Kidney glomerular epithelial cell (primary cell): ENCODE results near the gene PBX4.

Experiments used
- DNase-seq: peaks from one replicate; lab custom pipeline; 2025; lab: John Stamatoyannopoulos, UW

PBX4 gene

GRCh38 chr19:19540064-19540714 lies 78.3 kb downstream of the PBX4 start:
- DNase-seq: no peak

- no peak for DNase-seq
Observed at GRCh38 chr19:19539698-19540063, 78.8 kb downstream of the PBX4 start.

DNA sequence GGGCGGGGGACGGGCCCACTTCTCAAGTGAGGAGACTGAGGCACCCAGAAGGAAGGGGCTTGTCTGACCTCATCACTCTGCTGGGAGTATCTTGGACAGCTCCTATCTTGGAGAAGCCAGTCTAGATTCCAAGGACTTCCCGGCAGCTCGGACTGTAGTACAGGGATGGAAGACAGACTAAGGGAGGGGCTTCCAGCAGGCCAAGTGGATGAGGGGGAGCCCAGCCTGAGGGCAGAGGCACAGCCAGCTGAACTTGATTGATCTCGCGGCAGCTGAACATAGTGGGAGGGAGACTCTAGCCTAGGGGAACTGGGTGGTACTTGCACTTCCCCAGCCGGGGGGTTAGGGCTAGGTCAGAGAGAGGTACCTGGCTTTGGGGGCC lies 79.7 kb downstream of the PBX4 start:
- no peak for DNase-seq

GRCh38 chr19:19538061-19538784 lies 80.3 kb downstream of the PBX4 start, which contains the start of gene CILP2:
Gene CILP2 (plus strand): TSS chr19:19538265. CDS start chr19:19538350, 85 bp downstream.
- DNase-seq: no peak

GRCh38 chr19:19537075-19538048 lies 81.1 kb downstream of the PBX4 start:
- DNase-seq: no peak

DNA sequence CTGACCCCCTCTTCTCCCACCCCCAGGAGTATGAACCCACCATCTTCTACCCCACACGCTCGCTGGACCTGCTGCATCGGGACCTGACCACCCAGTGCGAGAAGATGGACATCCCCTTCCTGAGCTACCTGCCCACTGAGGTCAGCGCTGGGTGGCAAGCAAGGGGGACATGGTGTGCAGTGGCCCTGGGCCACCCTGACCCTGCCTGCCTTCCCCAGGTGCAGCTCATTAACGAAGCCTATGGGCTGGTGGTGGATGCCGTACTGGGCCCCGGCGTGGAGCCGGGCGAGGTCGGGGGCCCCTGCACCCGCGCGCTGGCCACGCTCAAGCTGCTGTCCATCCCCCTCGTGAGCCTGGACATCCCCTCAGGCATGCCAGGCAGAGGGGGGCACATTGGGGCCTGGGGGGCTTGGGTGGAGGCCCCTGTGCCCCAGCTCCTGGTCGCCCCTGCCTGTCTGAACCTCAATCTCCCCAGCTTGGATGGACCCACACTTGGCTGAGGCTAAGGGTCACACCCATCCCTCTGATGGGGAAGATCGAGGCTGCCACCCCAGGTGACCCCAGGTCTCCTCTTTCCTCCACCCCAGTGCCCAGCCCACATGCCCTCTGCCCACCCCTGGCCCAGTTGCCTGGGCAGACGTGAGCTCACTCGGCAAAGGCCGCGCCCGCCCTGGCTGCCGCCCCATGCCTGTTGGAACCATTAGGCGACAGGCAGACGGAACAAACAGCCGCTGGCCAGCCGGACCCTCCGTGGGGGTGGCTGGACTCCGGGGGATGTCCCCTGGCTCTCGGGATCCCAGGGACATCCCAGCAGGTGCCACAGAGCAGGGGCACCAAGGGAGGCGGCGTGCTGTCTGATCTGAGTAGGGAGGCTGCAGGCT lies 82.9 kb downstream of the PBX4 start:
- DNase-seq: no peak

DNA sequence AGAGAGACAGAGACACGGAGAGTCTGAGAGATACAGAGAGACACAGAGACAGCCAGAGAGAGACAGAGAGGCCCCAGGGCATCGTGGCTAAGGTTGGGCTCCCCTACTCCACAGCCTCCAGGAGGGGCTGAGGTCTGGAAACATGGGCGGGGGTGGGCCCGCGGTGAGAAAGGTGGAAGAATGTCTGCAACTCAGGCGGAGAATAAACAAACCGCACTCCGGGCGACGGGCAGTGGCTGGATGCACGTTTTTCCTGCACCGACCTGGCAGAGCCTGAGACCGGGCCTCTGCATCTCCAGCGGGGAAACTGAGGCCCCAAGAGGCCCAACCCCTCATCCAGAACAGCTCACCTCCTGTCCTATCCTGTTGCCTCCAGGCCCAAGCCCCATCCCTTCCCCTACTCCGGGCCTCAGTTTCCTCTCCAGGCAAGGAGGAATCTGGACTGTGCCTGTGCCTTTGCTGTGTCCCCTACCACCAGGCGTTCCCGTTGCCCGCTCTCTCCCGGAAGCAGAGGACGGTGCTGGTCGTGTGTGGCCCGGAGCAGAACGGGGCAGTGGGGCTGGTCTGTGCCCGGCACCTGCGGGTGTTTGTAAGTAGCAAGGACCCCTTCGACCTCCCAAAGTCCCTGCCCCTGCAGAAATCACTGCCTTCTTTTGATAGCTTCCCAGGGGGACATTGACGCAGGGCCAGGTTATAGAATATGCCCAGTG lies 83.8 kb downstream of the PBX4 start:
- DNase-seq: no peak

DNA sequence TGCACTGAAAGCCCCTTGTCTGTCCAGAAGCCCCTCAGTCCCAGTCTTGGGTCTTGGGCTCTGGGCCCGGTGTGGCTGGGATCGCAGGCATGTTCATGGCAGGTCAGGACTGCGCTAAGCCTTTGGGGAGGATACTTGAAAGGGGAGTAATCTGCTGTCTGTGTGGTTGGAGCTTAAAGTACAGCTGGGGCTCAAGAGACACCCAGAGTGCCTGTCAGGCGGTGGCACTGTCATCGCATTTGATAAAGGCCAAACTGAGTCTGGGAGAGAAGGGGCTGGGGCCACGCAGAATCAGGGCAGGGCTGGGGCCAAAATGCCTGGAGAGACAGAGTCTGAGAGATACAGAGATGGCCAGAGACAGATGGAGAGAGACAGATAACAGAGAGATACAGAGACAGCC lies 84.6 kb downstream of the PBX4 start:
- DNase-seq: no peak

GRCh38 chr19:19532806-19533701 lies 85.4 kb downstream of the PBX4 start:
- DNase-seq: no peak

GRCh38 chr19:19531951-19532805 lies 86.3 kb downstream of the PBX4 start:
- DNase-seq: no peak

DNA sequence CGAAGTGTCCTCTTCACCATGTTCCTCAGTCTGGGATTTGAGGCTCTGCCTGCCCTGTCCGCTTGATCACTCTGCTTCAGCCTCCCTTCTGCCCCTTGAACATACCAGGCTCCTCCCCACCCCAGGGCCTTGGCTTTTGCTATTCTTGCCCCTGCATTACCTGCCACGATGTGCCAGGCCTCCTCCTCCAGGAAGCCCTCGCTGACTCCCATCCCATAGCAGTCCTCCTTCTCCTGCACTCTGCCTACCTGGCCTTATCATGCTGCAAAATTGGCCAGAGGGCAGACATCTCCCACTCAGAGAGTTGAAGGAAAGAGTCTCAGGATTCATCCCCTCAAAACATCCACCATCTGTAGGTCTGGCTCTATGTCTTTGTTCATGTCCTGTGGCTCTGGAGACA lies 87.6 kb downstream of the PBX4 start:
- DNase-seq: no peak

DNA sequence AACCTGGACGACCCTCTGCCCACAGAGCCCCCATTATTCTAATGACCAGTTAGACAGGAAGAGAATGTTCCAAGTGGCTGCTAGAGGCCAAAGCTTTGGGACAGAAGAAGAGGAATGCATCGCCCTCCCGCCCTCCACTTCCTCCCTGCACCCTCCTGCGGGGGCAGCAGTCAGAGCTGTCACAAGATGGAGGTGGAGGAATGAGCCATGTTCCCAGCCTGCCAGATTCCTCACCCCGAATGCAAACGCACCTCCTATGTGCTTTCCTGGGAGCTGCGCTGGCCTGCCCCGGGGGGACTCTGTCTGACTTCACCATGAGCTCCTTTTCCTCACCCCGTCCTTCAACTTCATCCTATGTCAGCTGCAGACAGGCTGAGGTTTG lies 88.1 kb downstream of the PBX4 start:
- DNase-seq: no peak

DNA sequence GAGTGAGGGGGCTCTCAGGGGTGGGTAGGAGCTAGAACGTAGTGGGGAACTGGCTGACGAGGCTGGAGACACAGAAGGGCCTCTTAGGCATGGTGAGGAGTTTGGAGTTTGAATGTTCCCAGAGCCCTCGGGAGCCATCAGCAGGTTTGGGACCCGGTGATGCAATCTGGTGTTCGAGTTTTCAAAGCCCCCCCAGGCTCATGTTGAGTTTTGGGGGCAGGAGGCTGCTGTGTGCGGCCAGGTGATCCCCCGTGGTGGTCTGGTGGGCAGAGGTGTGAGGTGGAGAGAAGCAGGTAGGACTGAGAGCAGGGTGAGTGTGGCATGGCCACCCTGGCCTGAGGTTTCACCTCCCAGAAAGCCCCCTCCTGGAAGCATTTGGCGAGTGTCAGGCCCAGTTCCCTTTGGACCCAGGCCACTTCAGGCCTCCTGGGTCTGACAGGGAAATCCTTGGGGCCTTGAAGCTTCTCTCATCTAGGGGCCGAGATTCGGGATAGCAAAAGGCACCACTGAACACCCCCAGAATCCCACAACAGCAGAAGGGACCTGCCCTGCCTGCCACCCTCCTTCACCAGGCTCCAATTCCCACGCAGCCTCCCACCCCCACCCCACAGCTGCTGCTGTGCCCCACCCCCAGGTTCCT lies 88.6 kb downstream of the PBX4 start:
- no peak for DNase-seq

- no peak for DNase-seq
Observed at GRCh38 chr19:19528721-19529490, 89.6 kb downstream of the PBX4 start, which contains the start of gene YJEFN3. Gene YJEFN3 (plus strand): TSS chr19:19528911. CDS start chr19:19528933, 22 bp downstream.

DNA sequence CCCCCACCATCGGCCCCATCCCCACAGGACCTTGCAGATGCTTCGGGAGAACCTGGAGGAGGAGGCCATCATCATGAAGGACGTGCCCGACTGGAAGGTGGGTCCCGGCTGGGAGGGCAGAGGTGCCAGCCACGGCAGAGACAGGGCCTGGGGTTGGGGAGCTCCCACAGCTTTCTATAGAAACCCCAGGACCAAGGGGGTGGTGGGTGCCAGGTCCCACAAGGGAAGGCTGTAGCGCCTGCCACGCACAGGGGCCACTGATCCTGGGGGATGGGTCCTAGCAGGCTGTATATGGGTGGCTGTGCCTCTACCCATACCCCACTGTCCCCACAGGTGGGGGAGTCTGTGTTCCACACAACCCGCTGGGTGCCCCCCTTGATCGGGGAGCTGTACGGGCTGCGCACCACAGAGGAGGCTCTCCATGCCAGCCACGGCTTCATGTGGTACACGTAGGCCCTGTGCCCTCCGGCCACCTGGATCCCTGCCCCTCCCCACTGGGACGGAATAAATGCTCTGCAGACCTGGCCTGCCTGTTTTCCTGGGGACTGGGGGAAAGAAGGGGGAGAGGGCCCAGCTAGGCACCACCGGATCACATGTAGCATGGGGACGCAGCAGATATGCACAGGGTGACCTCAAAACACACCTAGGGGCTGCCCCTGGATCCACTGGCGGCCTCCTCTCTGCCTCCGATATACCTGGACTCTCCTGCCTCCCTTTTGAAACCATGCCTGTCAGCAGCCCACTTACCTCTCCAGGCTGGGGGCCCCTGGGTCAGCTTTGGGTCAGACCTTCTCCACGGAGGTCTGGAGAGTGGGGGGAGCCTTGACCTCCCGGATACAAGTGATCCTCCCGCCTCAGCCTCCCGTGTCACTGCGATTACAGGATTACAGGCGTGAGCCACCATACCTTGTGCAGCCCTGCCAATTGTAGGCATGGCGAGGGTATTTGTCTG lies 90.5 kb downstream of the PBX4 start:
- no peak for DNase-seq

DNA sequence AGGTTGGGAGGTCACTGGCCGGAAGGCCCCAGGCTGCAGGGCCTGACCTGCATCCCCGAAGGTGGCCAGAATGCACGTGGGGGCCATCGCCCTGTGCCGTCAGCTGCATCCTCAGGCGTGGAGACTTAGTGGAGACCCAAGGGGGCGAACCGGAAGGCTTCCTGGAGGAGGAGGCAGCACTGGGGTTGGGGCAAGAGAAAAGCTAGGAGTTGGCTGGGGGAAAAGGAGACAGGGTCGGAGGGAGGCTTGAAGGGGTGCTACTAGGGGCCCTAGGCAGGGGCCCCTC lies 91.2 kb downstream of the PBX4 start:
- DNase-seq: no peak
